Ascending aorta (tissue), 2 donors: ENCODE data around the gene CFAP410. TPM values are rescaled to one million over a fixed set of nuclear protein-coding genes. Genes with fewer than 3 reads are reported as not detected.

Experiments
- DNase-seq, 2 donors: peaks; one replicate each; pipeline ENCODE4 v3.0.0-alpha.2; 2019; ENCODE audit warnings: low spot score in 2 of 2
- H3K27ac ChIP-seq, 2 donors: fragments of 200-600 bp; sonication (generic); one replicate each; pipeline ENCODE4 v1.5.1; 2016 to 2017; ENCODE audit warnings: mild to moderate bottlenecking in 1 of 2
- H3K27me3 ChIP-seq: fragments of 200-600 bp; sonication (generic); one replicate; pipeline ENCODE4 v1.5.1; 2017
- H3K36me3 ChIP-seq, 2 donors: fragments of 200-600 bp; sonication (generic); one replicate each; pipeline ENCODE4 v1.5.1; 2016
- H3K4me1 ChIP-seq, 2 donors: fragments of 200-600 bp; sonication (generic); one replicate each; pipeline ENCODE4 v1.5.1; 2016 to 2017; ENCODE audit warnings: mild to moderate bottlenecking in 1 of 2
- H3K4me3 ChIP-seq, 2 donors: fragments of 200-600 bp; sonication (generic); one replicate each; pipeline ENCODE4 v1.5.1; 2016 to 2017; ENCODE audit warnings: mild to moderate bottlenecking in 1 of 2
- H3K9me3 ChIP-seq, 2 donors: fragments of 200-600 bp; sonication (generic); one replicate each; pipeline ENCODE4 v1.5.1; 2016
- intact Hi-C: fragments of 100-400 bp; cut with DNase I; formaldehyde crosslinking; loops from one replicate; pipeline ENCODE4 v1.15.1; 2023
- total RNA-seq: library from RNA; depleted of rRNA; stranded (reverse); fragments of >200 nt; gene quantifications from one replicate; pipeline ENCODE4 v1.1.0, GENCODE V29; 2016
- TF ChIP-seq, protein P1 (sequence below), 3 experiments: fragments of 200-600 bp in 2 of 3; fragments of 450-650 bp in 1 of 3; sonication (generic) in 2 of 3; IDR thresholded peaks; one replicate each; pipeline ENCODE4 v1.5.1; 2016 to 2019; ENCODE audit warnings: antibody characterized with exemption in 3 of 3, mild to moderate bottlenecking in 1 of 3, moderate library complexity in 1 of 3

The CFAP410 gene
- total RNA-seq, 1 donor from 2014 or later: 68.5 TPM

DNA sequence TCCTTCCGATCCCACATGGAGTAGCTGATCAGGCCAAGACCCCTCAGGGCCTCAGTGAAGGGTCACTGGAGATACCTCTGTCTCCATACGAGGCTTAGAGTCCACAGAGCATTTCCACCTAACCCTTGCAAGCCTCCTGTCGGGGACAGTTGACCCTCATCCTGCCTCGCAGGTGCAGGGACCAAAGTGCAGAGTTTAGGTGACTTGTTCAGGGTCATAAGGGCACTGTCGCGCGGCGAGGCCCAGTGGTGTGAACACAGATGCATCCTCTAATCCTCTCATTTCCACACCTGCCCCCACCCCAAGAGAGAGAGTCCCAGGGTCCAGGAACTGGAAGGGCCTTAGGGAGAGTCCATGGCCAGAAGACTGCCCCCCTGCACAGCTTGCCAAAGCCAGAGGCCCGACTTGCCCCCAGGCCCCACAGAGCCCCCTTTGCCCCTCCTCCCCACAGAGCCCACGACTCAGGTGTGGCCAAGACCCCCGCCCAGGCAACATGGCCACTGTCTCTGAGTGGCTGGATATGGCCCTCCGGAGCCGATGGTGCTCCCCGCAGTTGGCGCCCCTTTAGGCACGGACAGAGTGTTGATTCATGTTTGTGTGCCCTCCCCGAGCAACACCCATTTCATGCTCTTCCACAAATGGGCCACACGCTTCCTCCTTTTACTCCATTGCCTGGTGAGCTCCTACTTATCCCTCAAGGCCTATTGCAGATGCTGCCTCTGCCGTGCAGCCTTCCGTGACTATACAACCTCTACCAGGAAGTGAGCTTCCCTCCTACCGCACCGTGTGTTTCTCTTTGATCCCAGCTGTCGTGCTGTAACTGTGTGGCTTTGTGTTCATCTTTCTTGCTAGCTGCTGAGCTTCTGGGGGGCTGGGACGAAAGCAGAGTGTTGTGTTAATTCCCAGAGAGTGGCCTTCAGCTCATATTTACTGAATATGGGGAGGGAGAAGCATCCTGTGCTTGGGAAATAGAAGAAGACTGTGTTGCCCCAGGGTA, 15.9 kb upstream of the CFAP410 start:
- Histone ChIP-seq H3K4me3 (no peak overlapping the region), H3K27ac (no peak overlapping the region), H3K36me3 (no peaks in the 10 kb centered on the region), H3K9me3 (no peaks in the 10 kb centered on the region), H3K4me1 (no peaks in the 10 kb centered on the region), H3K27me3 (no peaks in the 10 kb centered on the region)
- intact Hi-C loops: no loop called here
- TF ChIP-seq, protein P1, sequence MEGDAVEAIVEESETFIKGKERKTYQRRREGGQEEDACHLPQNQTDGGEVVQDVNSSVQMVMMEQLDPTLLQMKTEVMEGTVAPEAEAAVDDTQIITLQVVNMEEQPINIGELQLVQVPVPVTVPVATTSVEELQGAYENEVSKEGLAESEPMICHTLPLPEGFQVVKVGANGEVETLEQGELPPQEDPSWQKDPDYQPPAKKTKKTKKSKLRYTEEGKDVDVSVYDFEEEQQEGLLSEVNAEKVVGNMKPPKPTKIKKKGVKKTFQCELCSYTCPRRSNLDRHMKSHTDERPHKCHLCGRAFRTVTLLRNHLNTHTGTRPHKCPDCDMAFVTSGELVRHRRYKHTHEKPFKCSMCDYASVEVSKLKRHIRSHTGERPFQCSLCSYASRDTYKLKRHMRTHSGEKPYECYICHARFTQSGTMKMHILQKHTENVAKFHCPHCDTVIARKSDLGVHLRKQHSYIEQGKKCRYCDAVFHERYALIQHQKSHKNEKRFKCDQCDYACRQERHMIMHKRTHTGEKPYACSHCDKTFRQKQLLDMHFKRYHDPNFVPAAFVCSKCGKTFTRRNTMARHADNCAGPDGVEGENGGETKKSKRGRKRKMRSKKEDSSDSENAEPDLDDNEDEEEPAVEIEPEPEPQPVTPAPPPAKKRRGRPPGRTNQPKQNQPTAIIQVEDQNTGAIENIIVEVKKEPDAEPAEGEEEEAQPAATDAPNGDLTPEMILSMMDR (IDR thresholded peaks at IDR 0.05): no peak
- no peak for DNase-seq

DNA sequence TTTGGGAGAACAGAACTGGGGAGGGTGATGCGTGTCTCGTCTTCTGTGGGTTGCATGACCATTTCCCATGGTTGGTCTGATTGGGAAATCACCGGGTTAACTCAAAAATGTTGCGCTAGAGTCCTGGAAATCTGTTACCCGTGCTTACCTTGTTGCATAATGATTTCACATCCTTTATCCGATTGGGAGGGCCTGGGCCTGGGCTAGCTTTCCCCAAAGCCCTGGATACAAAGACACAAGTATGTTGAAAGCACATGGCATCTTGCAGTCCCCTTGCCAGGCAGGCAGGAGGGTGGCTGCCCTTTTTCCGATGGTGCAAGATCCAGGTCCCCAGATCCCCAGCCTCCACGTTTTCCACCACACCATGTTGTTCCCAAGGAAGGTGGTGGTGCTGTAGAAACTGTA, 14.8 kb upstream of the CFAP410 start:
- intact Hi-C loops: no loop called here
- Histone ChIP-seq H3K4me3 (peak overlapping the region in 1 of 2 donors; percentile 6), H3K27ac (no peak overlapping the region)

DNA sequence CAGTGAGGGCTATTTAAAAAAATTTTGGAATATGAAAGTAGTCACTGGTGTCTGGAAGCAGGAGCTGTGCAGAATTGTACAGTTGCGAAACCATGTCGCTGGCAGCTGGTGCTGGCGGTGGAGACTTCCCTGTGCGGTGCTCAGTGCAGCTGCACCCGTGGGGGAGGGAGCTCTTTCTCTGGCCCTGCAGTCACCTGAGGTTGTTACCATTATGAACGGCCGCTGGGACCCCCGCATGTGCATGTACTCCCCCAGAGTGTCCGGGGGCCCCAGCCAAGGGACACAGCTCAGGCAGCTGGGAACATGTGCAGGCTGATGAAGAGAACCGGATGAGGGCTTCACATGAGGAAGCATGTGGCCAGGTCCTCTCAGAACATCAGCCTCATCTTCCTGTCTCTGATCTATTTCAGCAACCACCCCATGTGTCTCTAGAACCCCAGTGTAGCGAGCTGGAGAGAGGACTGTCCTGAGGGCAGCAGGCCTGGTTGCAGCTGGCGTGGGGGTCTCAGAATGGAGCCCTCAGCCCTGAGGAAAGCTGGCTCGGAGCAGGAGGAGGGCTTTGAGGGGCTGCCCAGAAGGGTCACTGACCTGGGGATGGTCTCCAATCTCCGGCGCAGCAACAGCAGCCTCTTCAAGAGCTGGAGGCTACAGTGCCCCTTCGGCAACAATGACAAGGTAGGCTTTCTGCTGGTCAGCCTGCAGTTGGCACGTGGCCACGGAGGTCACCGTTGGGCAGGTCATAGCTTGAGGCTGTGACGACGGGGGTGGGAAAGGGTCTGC, 14.2 kb upstream of the CFAP410 start, which contains the start of gene TRPM2:
TRPM2 (plus strand) TSS at position 431 of the 780 bp plus-strand sequence; CDS start at position 511, 80 bp downstream.
- Histone ChIP-seq H3K27me3 (peaks cover 6% of the 10 kb centered on the region), H3K36me3 (no peaks in the 10 kb centered on the region), H3K4me3 (peak within 1 kb of the TSS in 1 of 2 donors; percentile 6), H3K27ac (no peak within 1 kb of the TSS), H3K9me3 (no peaks in the 10 kb centered on the region), H3K4me1 (no peaks in the 10 kb centered on the region)
- intact Hi-C loops: no loop called here
- TF ChIP-seq, protein P1 (IDR thresholded peaks at IDR 0.05): no peak
- DNase-seq: no peak

More for the DNA sequence above, 14.8 kb upstream of the CFAP410 start:
- no peaks in the 10 kb centered on the region for H3K9me3 ChIP-seq
- no peaks in the 10 kb centered on the region for H3K4me1 ChIP-seq
- no peak for DNase-seq
- H3K36me3 ChIP-seq: no peaks in the 10 kb centered on the region
- TF ChIP-seq, protein P1 (IDR thresholded peaks at IDR 0.05): no peak
- H3K27me3 ChIP-seq: peaks cover 5% of the 10 kb centered on the region

DNA sequence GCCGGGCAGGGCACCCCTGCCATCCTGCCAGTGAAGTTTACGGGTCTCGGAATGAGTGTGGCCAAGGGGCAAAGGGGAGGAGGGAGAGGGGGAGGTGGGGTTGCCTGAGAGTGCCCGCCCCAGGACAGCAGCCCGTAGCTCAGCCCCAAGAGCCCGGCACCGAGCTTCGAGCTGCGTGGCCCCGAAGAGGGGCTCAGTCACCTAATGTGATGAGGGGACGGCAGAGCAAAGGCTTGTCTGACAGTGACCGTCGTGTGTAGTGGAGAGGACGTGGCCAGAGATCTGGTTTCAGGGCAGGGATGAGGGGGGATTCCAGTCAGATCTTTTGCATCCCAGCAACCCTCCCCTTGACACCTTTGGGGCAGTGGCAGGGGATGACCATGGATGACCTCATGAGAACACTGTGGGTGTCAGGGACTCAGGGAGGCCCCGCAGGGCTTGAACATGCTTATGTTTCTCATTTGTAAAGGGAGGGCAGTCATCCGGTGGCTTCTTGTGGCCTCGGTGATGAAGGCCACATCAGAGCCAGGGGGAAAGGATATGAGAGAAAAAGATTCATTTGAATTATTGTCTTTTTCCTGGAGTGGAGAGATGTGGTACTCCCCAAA, 13.2 kb upstream of the CFAP410 start:
- TF ChIP-seq, protein P1 (IDR thresholded peaks at IDR 0.05): no peak
- intact Hi-C loops: no loop called here
- H3K36me3 ChIP-seq: no peaks in the 10 kb centered on the region
- H3K4me3 ChIP-seq: no peak overlapping the region
- H3K4me1 ChIP-seq: no peaks in the 10 kb centered on the region
- no peaks in the 10 kb centered on the region for H3K9me3 ChIP-seq
- H3K27ac ChIP-seq: no peak overlapping the region
- DNase-seq: no peak
- peaks cover 6% of the 10 kb centered on the region for H3K27me3 ChIP-seq

DNA sequence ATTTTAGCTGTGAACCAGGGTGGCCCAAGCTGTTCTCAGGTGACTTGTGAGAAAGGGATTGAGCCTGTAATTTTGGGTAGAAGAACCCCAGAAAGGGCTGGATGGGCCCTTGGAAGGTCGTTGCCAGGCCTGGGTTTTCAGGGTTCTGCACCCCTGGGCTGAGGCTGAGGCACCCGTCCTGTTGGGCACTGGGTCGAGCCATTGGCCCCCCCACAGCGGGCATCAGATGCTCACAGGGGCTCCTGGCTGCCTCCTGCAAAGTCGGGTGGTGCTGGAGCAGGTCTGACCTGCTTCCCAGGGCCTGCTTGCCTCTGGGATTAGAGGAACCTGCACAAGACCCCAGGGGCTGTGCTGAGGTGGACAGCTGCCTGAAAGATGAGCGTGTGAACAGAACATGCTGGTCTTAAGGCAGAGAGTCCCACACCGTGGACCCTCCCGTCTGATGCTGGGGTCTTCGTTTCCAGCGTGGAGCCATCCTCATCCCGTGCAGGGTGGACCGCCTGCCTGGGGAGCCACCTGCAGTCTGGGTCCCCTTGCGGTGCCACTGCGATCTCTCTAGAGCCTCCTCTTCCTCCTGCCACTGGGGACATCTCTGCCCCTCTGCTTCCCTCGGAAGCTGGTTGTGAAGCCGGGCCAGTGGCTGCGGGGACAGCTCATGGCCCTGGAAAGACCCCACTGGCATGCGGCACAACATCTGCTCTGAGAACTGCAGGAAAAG, 12.5 kb upstream of the CFAP410 start:
- intact Hi-C loops: no loop called here
- peaks cover 6% of the 10 kb centered on the region for H3K27me3 ChIP-seq
- no peak for DNase-seq

More for the DNA sequence above, 12.5 kb upstream of the CFAP410 start:
- no peaks in the 10 kb centered on the region for H3K36me3 ChIP-seq
- no peak overlapping the region for H3K4me3 ChIP-seq
- no peaks in the 10 kb centered on the region for H3K4me1 ChIP-seq
- TF ChIP-seq, protein P1 (IDR thresholded peaks at IDR 0.05): no peak
- no peak overlapping the region for H3K27ac ChIP-seq
- H3K9me3 ChIP-seq: no peaks in the 10 kb centered on the region
